Thyroid gland (tissue), 4 donors: ENCODE results near the gene TRPM2. TPM values are rescaled to one million over a fixed set of nuclear protein-coding genes. Genes with fewer than 3 reads are reported as not detected.

Experiments
- DNase-seq, 2 donors: peaks; one replicate each; pipeline ENCODE4 v3.0.0-alpha.2; 2019
- H3K27ac ChIP-seq, 3 donors: fragments of 200-600 bp; sonication (generic); 1 replicate in 2 of 3; 2 replicates in 1 of 3; pipeline ENCODE4 v1.5.1; 2016 to 2019; ENCODE audit warnings: mild to moderate bottlenecking in 1 of 3, moderate library complexity in 1 of 3
- H3K27me3 ChIP-seq: fragments of 200-600 bp; sonication (generic); one replicate; pipeline ENCODE4 v1.5.1; 2019
- H3K36me3 ChIP-seq, 2 donors: fragments of 200-600 bp; sonication (generic); one replicate each; pipeline ENCODE4 v1.5.1; 2016 to 2019
- H3K4me1 ChIP-seq, 2 donors: fragments of 200-600 bp; sonication (generic); one replicate each; pipeline ENCODE4 v1.5.1; 2017 to 2019
- H3K4me3 ChIP-seq, 3 donors: fragments of 200-600 bp; sonication (generic); replicated peaks in 1 of 3; 1 replicate in 2 of 3; 2 replicates in 1 of 3; pipeline ENCODE4 v1.5.1; 2016; ENCODE audit warnings: mild to moderate bottlenecking in 1 of 3
- H3K9me3 ChIP-seq: fragments of 200-600 bp; sonication (generic); one replicate; pipeline ENCODE4 v1.5.1; 2017
- CTCF ChIP-seq, 6 experiments: fragments of 200-600 bp in 3 of 6; fragments of 450-650 bp in 3 of 6; sonication (generic) in 3 of 6; IDR thresholded peaks; one replicate each; pipeline ENCODE4 v1.5.1; 2016 to 2019; ENCODE audit warnings: antibody characterized with exemption in 6 of 6, mild to moderate bottlenecking in 2 of 6, inconsistent platforms in 1 of 6, moderate library complexity in 1 of 6
- POLR2A ChIP-seq, 2 donors: fragments of 450-650 bp; IDR thresholded peaks; one replicate each; pipeline ENCODE4 v1.6.1; 2017; ENCODE audit warnings: antibody characterized with exemption in 2 of 2, mild to moderate bottlenecking in 2 of 2, moderate library complexity in 1 of 2
- WGBS, 2 donors: methylation state at CpG; one replicate each; pipeline ENCODE4 v1.1.5; 2017; 5-methylcytosine and 5-hydroxymethylcytosine counted together
- intact Hi-C: fragments of 100-400 bp; cut with DNase I; formaldehyde crosslinking; loops from one replicate; pipeline ENCODE4 v1.15.1; 2023
- total RNA-seq, 4 donors: library from RNA; depleted of rRNA; stranded (reverse); fragments of >200 nt; gene quantifications; one replicate each; pipeline ENCODE4 v1.2.3, GENCODE V29; 2016

The TRPM2 gene
- total RNA-seq, 4 donors from 2014 or later = 0.67 to 2.6 (median 0.88) TPM

- no peak overlapping the region for H3K27ac ChIP-seq
- H3K4me1 ChIP-seq = peaks cover 0 to 24% of the 10 kb centered on the region in 2 donors
- 83 to 85% methylated on average over 13 to 18 of the region's 21 CpGs for WGBS, 2 donors
- H3K36me3 ChIP-seq = peaks cover 6 to 10% of the 10 kb centered on the region in 2 donors
- TF ChIP-seq CTCF (IDR thresholded peaks at IDR 0.05) (no peak), POLR2A (IDR thresholded peaks at IDR 0.05) (no peak)
- no peak overlapping the region for H3K4me3 ChIP-seq
- no peaks in the 10 kb centered on the region for H3K27me3 ChIP-seq
- no peak for DNase-seq
- no peaks in the 10 kb centered on the region for H3K9me3 ChIP-seq
- intact Hi-C loops = no loop called here
These were observed 46.3 kb upstream of the TRPM2 start for GRCh38 chr21:44306936-44307704.

GRCh38 chr21:44310628-44311507, 42.6 kb upstream of the TRPM2 start:
- H3K27me3 ChIP-seq = no peaks in the 10 kb centered on the region
- no peak for TF ChIP-seq POLR2A (IDR thresholded peaks at IDR 0.05)
- TF ChIP-seq CTCF (IDR thresholded peaks at IDR 0.05) = no peak
- no peak for DNase-seq
- WGBS, 2 donors = 92 to 96% methylated on average over 15 to 18 of the region's 28 CpGs
- no peak overlapping the region for H3K27ac ChIP-seq
- H3K4me1 ChIP-seq = no peaks in the 10 kb centered on the region
- no peak overlapping the region for H3K4me3 ChIP-seq
- intact Hi-C loops = no loop called here
- peaks cover 21 to 30% of the 10 kb centered on the region in 2 donors for H3K36me3 ChIP-seq
- no peaks in the 10 kb centered on the region for H3K9me3 ChIP-seq

GRCh38 chr21:44312089-44312488, 41.3 kb upstream of the TRPM2 start:
- DNase-seq = no peak
- 97% methylated on average over 10 to 19 of the region's 22 CpGs for WGBS, 2 donors

GRCh38 chr21:44312716-44313115, 40.7 kb upstream of the TRPM2 start:
- intact Hi-C loops = no loop called here
- H3K4me1 ChIP-seq = no peaks in the 10 kb centered on the region
- H3K27ac ChIP-seq = no peak overlapping the region
- no peak for DNase-seq
- no peaks in the 10 kb centered on the region for H3K9me3 ChIP-seq
- WGBS, 2 donors = 99% methylated on average over 16 of the region's 19 CpGs; no CpG with 5 or more reads in 1 of the 2 donors
- no peak for TF ChIP-seq CTCF (IDR thresholded peaks at IDR 0.05)
- no peak for TF ChIP-seq POLR2A (IDR thresholded peaks at IDR 0.05)
- no peaks in the 10 kb centered on the region for H3K27me3 ChIP-seq
- no peak overlapping the region for H3K4me3 ChIP-seq
- H3K36me3 ChIP-seq = peaks cover 28 to 30% of the 10 kb centered on the region in 2 donors

More at GRCh38 chr21:44312089-44312488, 41.3 kb upstream of the TRPM2 start:
- Histone ChIP-seq H3K27me3 (no peaks in the 10 kb centered on the region), H3K4me3 (no peak overlapping the region), H3K9me3 (no peaks in the 10 kb centered on the region), H3K27ac (no peak overlapping the region), H3K36me3 (peaks cover 24 to 30% of the 10 kb centered on the region in 2 donors), H3K4me1 (no peaks in the 10 kb centered on the region)
- intact Hi-C loops = no loop called here
- TF ChIP-seq CTCF (IDR thresholded peaks at IDR 0.05) (no peak), POLR2A (IDR thresholded peaks at IDR 0.05) (no peak)
